Measurements from ENCODE around the gene KRT28. TPM values are rescaled to one million over a fixed set of nuclear protein-coding genes. Genes with fewer than 3 reads are reported as not detected.
"Not testable (repeated sequence)": the region's sequence is repeated elsewhere in the genome, so short reads cannot be mapped to it uniquely, and the experiment has no call there.

Gene KRT28
- total and polyA plus RNA-seq, 2 donors (not counting 1 experiment from before 2014, with no cell fraction given), result not detected

DNA sequence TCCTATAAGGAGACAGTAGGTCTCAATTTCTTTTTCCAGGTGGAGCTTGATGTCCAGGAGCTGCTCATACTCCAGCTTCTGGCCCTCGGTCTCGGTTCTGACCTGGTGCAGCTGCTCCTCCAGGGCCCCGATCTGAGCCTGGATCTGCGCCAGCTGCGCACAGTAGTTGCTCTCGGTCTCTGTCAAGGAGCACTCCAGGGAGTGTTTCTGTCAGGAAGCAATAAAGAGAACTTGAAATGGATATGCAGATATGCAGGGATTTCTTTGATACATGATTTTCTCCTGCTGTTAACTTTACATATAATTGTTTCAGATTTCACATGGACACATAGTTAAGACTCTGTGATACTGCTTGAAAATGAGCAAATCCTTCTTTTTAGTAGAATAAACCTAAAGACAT lies 49.4 kb downstream of the KRT28 start:
- Histone ChIP-seq H3K79me2 (ENCODE audit: control insufficient read depth, insufficient read depth, low read length) (no peaks in the 10 kb centered on the region), H3K36me3 (ENCODE audit: control insufficient read depth, insufficient read depth, low read length) (no peaks in the 10 kb centered on the region), H3K4me2 (ENCODE audit: extremely low read depth, insufficient read depth, low read length) (no peak overlapping the region), H3K9me3 (ENCODE audit: control insufficient read depth, insufficient read depth, low read depth, low read length) (no peaks in the 10 kb centered on the region), H2AFZ (ENCODE audit: low read length) (no peak overlapping the region), H3K4me1 (ENCODE audit: control insufficient read depth, extremely low read depth, insufficient read depth, low read length) (no peaks in the 10 kb centered on the region), H3K27me3 (ENCODE audit: control insufficient read depth, insufficient read depth, low read length) (no peaks in the 10 kb centered on the region), H3K9ac (ENCODE audit: insufficient read depth, low read length) (no peak overlapping the region), H3K27ac (ENCODE audit: insufficient read depth, low read length) (no peak overlapping the region), H3K4me3 (replicated peaks in 1 of 4; ENCODE audit: control extremely low read depth in 1 of 4, insufficient read depth in 1 of 4, low read depth in 3 of 4, low read length in 4 of 4) (no peak overlapping the region), H4K20me1 (ENCODE audit: control insufficient read depth, extremely low read depth, insufficient read depth, low read length) (no peaks in the 10 kb centered on the region)
- no peak for DNase-seq (ENCODE audit: low read depth in 2 of 2)
- TF ChIP-seq CTCF (conservative IDR thresholded peaks at IDR 0.05 in 1 of 2, IDR thresholded peaks at IDR 0.05 in 1 of 2; ENCODE audit: low read depth in 1 of 2, low read length in 2 of 2) (no peak), EZH2 (IDR thresholded peaks at IDR 0.05; ENCODE audit: low read length, missing control alignments) (no peak)

- not testable (repeated sequence) for DNase-seq (ENCODE audit: low read depth in 2 of 2)
Observed at GRCh38 chr17:40748666-40749065, 51.1 kb downstream of the KRT28 start.

More at GRCh38 chr17:40748666-40749065, 51.1 kb downstream of the KRT28 start:
- not testable (repeated sequence) for H3K27ac ChIP-seq (ENCODE audit: insufficient read depth, low read length); H3K9me3 ChIP-seq (ENCODE audit: control insufficient read depth, insufficient read depth, low read depth, low read length); H3K79me2 ChIP-seq (ENCODE audit: control insufficient read depth, insufficient read depth, low read length); H2AFZ ChIP-seq (ENCODE audit: low read length); H3K27me3 ChIP-seq (ENCODE audit: control insufficient read depth, insufficient read depth, low read length); H3K4me2 ChIP-seq (ENCODE audit: extremely low read depth, insufficient read depth, low read length); H3K9ac ChIP-seq (ENCODE audit: insufficient read depth, low read length); H3K4me1 ChIP-seq (ENCODE audit: control insufficient read depth, extremely low read depth, insufficient read depth, low read length); H3K4me3 ChIP-seq (replicated peaks in 1 of 4; ENCODE audit: control extremely low read depth in 1 of 4, insufficient read depth in 1 of 4, low read depth in 3 of 4, low read length in 4 of 4); H3K36me3 ChIP-seq (ENCODE audit: control insufficient read depth, insufficient read depth, low read length); H4K20me1 ChIP-seq (ENCODE audit: control insufficient read depth, extremely low read depth, insufficient read depth, low read length)

Other genes starting within 250 kb of the KRT28 start
- gene CCR7, start 234.5 kb downstream of the KRT28 start, total RNA-seq, result under 0.01 TPM in 1 of 2 replicates, not detected in the other
- gene CCR7, start 234.5 kb downstream of the KRT28 start, polyA plus RNA-seq, result 0.07 and 0.10 TPM in 2 replicates
- gene SMARCE1, start 152.1 kb downstream of the KRT28 start, total RNA-seq, result 75.6 and 86.5 TPM in 2 replicates
- 93.8 and 103 TPM in 2 replicates for gene SMARCE1, start 152.1 kb downstream of the KRT28 start, polyA plus RNA-seq
- gene KRT222, start 134.8 kb downstream of the KRT28 start, total RNA-seq, result under 0.01 and 0.33 TPM in 2 replicates
- gene KRT222, start 134.8 kb downstream of the KRT28 start, polyA plus RNA-seq, result 0.05 TPM in 1 of 2 replicates, not detected in the other
- gene KRT24, start 96.2 kb downstream of the KRT28 start, total RNA-seq, result not detected in 2 replicates
- gene KRT24, start 96.2 kb downstream of the KRT28 start, polyA plus RNA-seq, result not detected in 2 replicates
- gene KRT25, start 44.6 kb downstream of the KRT28 start, total RNA-seq, result not detected in 2 replicates
- not detected in 2 replicates for gene KRT25, start 44.6 kb downstream of the KRT28 start, polyA plus RNA-seq
- gene KRT26, start 27.8 kb downstream of the KRT28 start, total RNA-seq, result not detected in 2 replicates
- gene KRT26, start 27.8 kb downstream of the KRT28 start, polyA plus RNA-seq, result not detected in 2 replicates
- gene KRT27, start 17.4 kb downstream of the KRT28 start, total RNA-seq, result not detected in 2 replicates
- not detected in 2 replicates for gene KRT27, start 17.4 kb downstream of the KRT28 start, polyA plus RNA-seq
- gene KRT10, start 22.7 kb upstream of the KRT28 start, total RNA-seq, result 4.1 TPM in 2 replicates
- gene KRT10, start 22.7 kb upstream of the KRT28 start, polyA plus RNA-seq, result 26.9 and 45.8 TPM in 2 replicates
- not detected in 2 replicates for gene KRT12, start 67.3 kb upstream of the KRT28 start, total RNA-seq
- not detected in 2 replicates for gene KRT12, start 67.3 kb upstream of the KRT28 start, polyA plus RNA-seq
- gene KRT20, start 85.3 kb upstream of the KRT28 start, total RNA-seq, result not detected in 2 replicates
- gene KRT20, start 85.3 kb upstream of the KRT28 start, polyA plus RNA-seq, result not detected in 2 replicates
- gene KRT23, start 137.7 kb upstream of the KRT28 start, total RNA-seq, result not detected in 2 replicates
- 0.11 and 0.17 TPM in 2 replicates for gene KRT23, start 137.7 kb upstream of the KRT28 start, polyA plus RNA-seq
- 0.26 and 0.33 TPM in 2 replicates for gene KRT39, start 167.0 kb upstream of the KRT28 start, total RNA-seq
- 0.19 and 0.22 TPM in 2 replicates for gene KRT39, start 167.0 kb upstream of the KRT28 start, polyA plus RNA-seq
- gene KRT40, start 184.4 kb upstream of the KRT28 start, total RNA-seq, result not detected in 2 replicates
- 0.03 and 0.05 TPM in 2 replicates for gene KRT40, start 184.4 kb upstream of the KRT28 start, polyA plus RNA-seq
- gene KRTAP3-3, start 194.2 kb upstream of the KRT28 start, total RNA-seq, result not detected in 2 replicates
- gene KRTAP3-3, start 194.2 kb upstream of the KRT28 start, polyA plus RNA-seq, result not detected in 2 replicates
- not detected in 2 replicates for gene KRTAP3-2, start 199.9 kb upstream of the KRT28 start, total RNA-seq
- not detected in 2 replicates for gene KRTAP3-2, start 199.9 kb upstream of the KRT28 start, polyA plus RNA-seq
- not detected in 2 replicates for gene KRTAP3-1, start 209.2 kb upstream of the KRT28 start, total RNA-seq
- gene KRTAP3-1, start 209.2 kb upstream of the KRT28 start, polyA plus RNA-seq, result not detected in 2 replicates
- 0.17 TPM in 1 of 2 replicates, not detected in the other for gene KRTAP1-5, start 227.2 kb upstream of the KRT28 start, total RNA-seq
- gene KRTAP1-5, start 227.2 kb upstream of the KRT28 start, polyA plus RNA-seq, result 6.2 and 6.3 TPM in 2 replicates
- not detected in 2 replicates for gene KRTAP1-4, start 230.2 kb upstream of the KRT28 start, total RNA-seq
- gene KRTAP1-4, start 230.2 kb upstream of the KRT28 start, polyA plus RNA-seq, result not detected in 2 replicates
- gene KRTAP1-3, start 234.9 kb upstream of the KRT28 start, total RNA-seq, result not detected in 2 replicates
- not detected in 2 replicates for gene KRTAP1-3, start 234.9 kb upstream of the KRT28 start, polyA plus RNA-seq
- not detected in 2 replicates for gene KRTAP1-1, start 241.5 kb upstream of the KRT28 start, total RNA-seq
- 0.25 and 0.64 TPM in 2 replicates for gene KRTAP1-1, start 241.5 kb upstream of the KRT28 start, polyA plus RNA-seq
- not detected in 2 replicates for gene KRTAP2-1, start 247.4 kb upstream of the KRT28 start, total RNA-seq
- gene KRTAP2-1, start 247.4 kb upstream of the KRT28 start, polyA plus RNA-seq, result not detected in 2 replicates

Data from fibroblast of lung (primary cell).